ENCODE results near the gene KLB. TPM values are rescaled to one million over a fixed set of nuclear protein-coding genes. Genes with fewer than 3 reads are reported as not detected.
"Not testable (repeated sequence)": the region's sequence is repeated elsewhere in the genome, so short reads cannot be mapped to it uniquely, and the experiment has no call there.

KLB gene
- total and polyA plus RNA-seq, 7 donors = 0.16 to 1.6 (median 1.2) TPM; not detected in 2

- Histone ChIP-seq H3K4me1 (no peaks in the 10 kb centered on the region), H3K4me3 (no peak overlapping the region)
- WGBS, 2 donors = 74 to 75% methylated on average over 5 of the region's 5 CpGs
Observed at GRCh38 chr4:39410415-39410814, 3.7 kb downstream of the KLB start.

DNA sequence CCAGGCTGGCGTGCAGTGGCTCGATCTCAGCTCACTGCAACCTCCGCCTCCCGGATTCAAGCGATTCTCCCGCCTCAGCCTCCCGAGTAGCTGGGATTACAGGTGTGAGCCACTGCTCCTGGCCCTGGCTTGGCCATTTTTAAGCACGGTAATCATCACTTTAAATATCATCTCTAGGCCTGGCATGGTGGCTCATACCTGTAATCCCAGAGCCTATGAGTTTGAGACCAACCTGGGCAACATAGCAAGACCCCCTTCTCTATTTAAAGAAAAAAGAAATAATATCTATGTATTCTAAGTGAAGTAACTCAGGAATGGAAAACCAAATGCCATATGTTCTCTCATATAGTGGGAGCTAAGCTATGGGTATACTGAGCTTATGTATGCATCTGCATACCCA is 4.8 kb downstream of the KLB start:
- H3K4me1 ChIP-seq; DNase-seq; H3K36me3 ChIP-seq; H3K27me3 ChIP-seq; intact Hi-C loops (cut with DNase I); H3K9me3 ChIP-seq; H3K4me3 ChIP-seq; H3K27ac ChIP-seq: not testable (repeated sequence)
- WGBS, 2 donors = 89 to 95% methylated on average over 8 of the region's 8 CpGs

More at GRCh38 chr4:39410415-39410814, 3.7 kb downstream of the KLB start:
- H3K9me3 ChIP-seq = no peaks in the 10 kb centered on the region
- intact Hi-C loops (cut with DNase I) = no loop called here
- DNase-seq = no peak
- no peaks in the 10 kb centered on the region for H3K36me3 ChIP-seq
- no peaks in the 10 kb centered on the region for H3K27me3 ChIP-seq
- TF ChIP-seq CTCF (IDR thresholded peaks at IDR 0.05) (no peak), POLR2AphosphoS5 (IDR thresholded peaks at IDR 0.05) (no peak), POLR2A (IDR thresholded peaks at IDR 0.05) (no peak), EP300 (IDR thresholded peaks at IDR 0.05) (no peak)
- H3K27ac ChIP-seq = no peak overlapping the region

DNA sequence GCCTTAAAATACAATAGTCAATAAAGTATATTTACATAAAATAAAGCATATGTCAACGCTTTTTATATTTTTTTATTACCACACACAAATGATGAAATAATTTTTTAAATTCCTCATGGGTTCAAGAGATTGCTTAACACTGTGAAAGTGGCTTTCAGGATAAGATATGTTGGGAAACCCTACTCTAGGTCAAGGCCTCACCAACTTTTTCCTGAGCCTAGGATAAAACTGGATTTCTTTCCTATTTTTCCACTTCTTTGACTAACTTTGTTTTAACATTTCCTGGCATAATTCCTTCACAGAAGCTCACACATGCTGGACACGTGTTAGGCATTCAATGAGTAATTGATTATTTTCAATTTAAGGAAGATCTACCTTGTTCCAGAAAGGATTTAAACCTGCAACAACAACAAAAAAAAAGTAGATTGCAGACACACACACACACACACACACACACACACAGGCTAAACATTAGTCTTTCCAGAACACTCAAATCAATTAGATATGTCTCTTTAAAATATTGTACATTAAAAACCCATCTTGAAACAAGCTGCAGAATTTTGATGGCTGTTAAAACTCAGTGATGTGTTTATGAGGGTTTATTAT is 9.1 kb downstream of the KLB start:
- 66 to 75% methylated on average over 2 of the region's 2 CpGs for WGBS, 2 donors
- Histone ChIP-seq H3K36me3 (no peaks in the 10 kb centered on the region), H3K9me3 (no peaks in the 10 kb centered on the region), H3K27ac (no peak overlapping the region), H3K4me3 (no peak overlapping the region), H3K4me1 (no peaks in the 10 kb centered on the region), H3K27me3 (no peaks in the 10 kb centered on the region)
- TF ChIP-seq POLR2A (IDR thresholded peaks at IDR 0.05) (no peak), EP300 (IDR thresholded peaks at IDR 0.05) (no peak)
- DNase-seq = no peak
- intact Hi-C loops (cut with DNase I) = no loop called here

- no peaks in the 10 kb centered on the region for H3K27me3 ChIP-seq
- DNase-seq = no peak
- H3K9me3 ChIP-seq = no peaks in the 10 kb centered on the region
- no peak overlapping the region for H3K4me3 ChIP-seq
- 93% methylated on average over 3 of the region's 3 CpGs for WGBS, 2 donors
- H3K27ac ChIP-seq = no peak overlapping the region
- no peak for TF ChIP-seq EP300 (IDR thresholded peaks at IDR 0.05)
- no peak for TF ChIP-seq POLR2A (IDR thresholded peaks at IDR 0.05)
- no peak for TF ChIP-seq POLR2AphosphoS5 (IDR thresholded peaks at IDR 0.05)
- no peak for TF ChIP-seq CTCF (IDR thresholded peaks at IDR 0.05)
- H3K4me1 ChIP-seq = no peaks in the 10 kb centered on the region
- H3K36me3 ChIP-seq = no peaks in the 10 kb centered on the region
- intact Hi-C loops (cut with DNase I) = no loop called here
Observed at GRCh38 chr4:39422247-39422646, 15.5 kb downstream of the KLB start.

- H3K36me3 ChIP-seq; H3K27me3 ChIP-seq; DNase-seq; H3K4me3 ChIP-seq; H3K9me3 ChIP-seq; intact Hi-C loops (cut with DNase I); H3K27ac ChIP-seq; H3K4me1 ChIP-seq: not testable (repeated sequence)
- 92 to 94% methylated on average over 1 of the region's 1 CpG for WGBS, 2 donors
Observed at GRCh38 chr4:39425297-39425696, 18.6 kb downstream of the KLB start.

GRCh38 chr4:39426728-39427127 is 20.0 kb downstream of the KLB start:
- no peak for DNase-seq
- Histone ChIP-seq H3K27ac (no peak overlapping the region), H3K27me3 (no peaks in the 10 kb centered on the region), H3K4me1 (no peaks in the 10 kb centered on the region), H3K9me3 (no peaks in the 10 kb centered on the region), H3K36me3 (no peaks in the 10 kb centered on the region), H3K4me3 (no peak overlapping the region)
- WGBS, 2 donors = 95 to 98% methylated on average over 1 of the region's 1 CpG
- intact Hi-C loops (cut with DNase I) = no loop called here
- no peak for TF ChIP-seq POLR2AphosphoS5 (IDR thresholded peaks at IDR 0.05)
- no peak for TF ChIP-seq CTCF (IDR thresholded peaks at IDR 0.05)
- TF ChIP-seq EP300 (IDR thresholded peaks at IDR 0.05) = no peak
- no peak for TF ChIP-seq POLR2A (IDR thresholded peaks at IDR 0.05)

Measured in sigmoid colon (tissue), 7 donors.